ENCODE results near the gene RND2. TPM values are rescaled to one million over a fixed set of nuclear protein-coding genes. Genes with fewer than 3 reads are reported as not detected.

The RND2 gene
- total RNA-seq, 1 experiment from 2014 or later, result 0.26 TPM

DNA sequence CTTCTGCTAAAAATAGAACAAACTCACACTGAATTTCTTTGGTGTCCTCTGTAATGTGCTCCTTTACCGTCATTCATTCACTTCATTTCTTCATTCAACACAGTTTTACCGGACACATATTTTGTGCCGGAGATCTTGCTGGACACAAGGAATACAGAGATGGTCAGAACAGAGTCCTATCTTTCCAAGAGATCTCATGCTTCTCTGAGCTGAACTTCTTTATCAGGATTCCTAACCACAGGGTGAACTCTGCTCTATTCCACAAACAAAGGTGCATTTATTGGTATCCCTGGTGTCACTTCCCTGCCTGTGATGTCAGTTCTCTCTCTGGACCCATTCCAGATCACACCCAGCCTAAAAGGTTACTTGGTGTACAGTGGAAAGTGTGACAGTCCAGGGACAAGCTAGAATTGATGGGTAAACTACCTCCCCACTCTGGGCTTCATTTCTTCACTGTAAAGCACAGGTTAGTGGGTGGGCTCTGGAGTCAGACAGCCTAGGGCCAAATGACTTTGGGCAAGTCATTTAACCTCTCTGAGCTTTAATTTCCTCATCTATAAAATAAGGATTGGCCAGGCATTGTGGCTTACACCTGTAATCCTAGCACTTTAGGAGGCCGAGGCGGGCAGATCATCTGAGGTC, 14.2 kb upstream of the RND2 start:
- intact Hi-C loops (cut with micrococcal nuclease; ENCODE audit: unreplicated experiment), result no loop called here
- H3F3A ChIP-seq (ENCODE audit: insufficient read depth, low read depth), result peaks cover 46% of the 10 kb centered on the region
- BruUV-seq (replicated peaks), result no TSS peak
- no peaks in the 10 kb centered on the region for H3K27me3 ChIP-seq (ENCODE audit: insufficient read depth, low read depth)
- H3K4me2 ChIP-seq, result peak overlapping the region; percentile 67
- TF ChIP-seq, protein P1, sequence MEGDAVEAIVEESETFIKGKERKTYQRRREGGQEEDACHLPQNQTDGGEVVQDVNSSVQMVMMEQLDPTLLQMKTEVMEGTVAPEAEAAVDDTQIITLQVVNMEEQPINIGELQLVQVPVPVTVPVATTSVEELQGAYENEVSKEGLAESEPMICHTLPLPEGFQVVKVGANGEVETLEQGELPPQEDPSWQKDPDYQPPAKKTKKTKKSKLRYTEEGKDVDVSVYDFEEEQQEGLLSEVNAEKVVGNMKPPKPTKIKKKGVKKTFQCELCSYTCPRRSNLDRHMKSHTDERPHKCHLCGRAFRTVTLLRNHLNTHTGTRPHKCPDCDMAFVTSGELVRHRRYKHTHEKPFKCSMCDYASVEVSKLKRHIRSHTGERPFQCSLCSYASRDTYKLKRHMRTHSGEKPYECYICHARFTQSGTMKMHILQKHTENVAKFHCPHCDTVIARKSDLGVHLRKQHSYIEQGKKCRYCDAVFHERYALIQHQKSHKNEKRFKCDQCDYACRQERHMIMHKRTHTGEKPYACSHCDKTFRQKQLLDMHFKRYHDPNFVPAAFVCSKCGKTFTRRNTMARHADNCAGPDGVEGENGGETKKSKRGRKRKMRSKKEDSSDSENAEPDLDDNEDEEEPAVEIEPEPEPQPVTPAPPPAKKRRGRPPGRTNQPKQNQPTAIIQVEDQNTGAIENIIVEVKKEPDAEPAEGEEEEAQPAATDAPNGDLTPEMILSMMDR (conservative IDR thresholded peaks at IDR 0.05), result no peak
- TF ChIP-seq EZH2 (IDR thresholded peaks at IDR 0.05; ENCODE audit: low read depth), result no peak
- POLR2A ChIA-PET (ENCODE audit: unreplicated experiment), result interaction anchor here (0.6 to 0.8 kb wide), 3 partner anchors 13 to 344 kb away, joined by 3 to 8 read pairs (median 7); partner anchors contain the start of genes BRCA1 and RPL27
- H3K27ac ChIP-seq, result peak overlapping the region; percentile 66
- H2AFZ ChIP-seq, result no peak overlapping the region
- H3K79me2 ChIP-seq (ENCODE audit: low read depth), result peaks cover 6% of the 10 kb centered on the region; the same call in 1 of the 2 replicates
- CTCF ChIA-PET, result interaction anchor here (0.6 kb wide), 1 partner anchor 43 kb away, joined by 3 read pairs; no protein-coding TSS in a partner anchor
- H3K4me1 ChIP-seq (replicated peaks; ENCODE audit: insufficient read depth), result peaks cover 42% of the 10 kb centered on the region
- peak; percentile 57 to 92 for DNase-seq
- no peaks in the 10 kb centered on the region for H4K20me1 ChIP-seq (ENCODE audit: insufficient read depth)
- no peaks in the 10 kb centered on the region for H3K9me3 ChIP-seq (ENCODE audit: insufficient read depth, low read depth)
- H3K9me2 ChIP-seq (ENCODE audit: insufficient read depth), result no peaks in the 10 kb centered on the region
- peak overlapping the region; percentile 38; the same call in 1 of the 2 replicates for H3K4me3 ChIP-seq
- 0 out of 2 replicates have a peak, but pooled peaks cover 8% of the 10 kb centered on the region for H3K36me3 ChIP-seq (ENCODE audit: low read depth)

DNA sequence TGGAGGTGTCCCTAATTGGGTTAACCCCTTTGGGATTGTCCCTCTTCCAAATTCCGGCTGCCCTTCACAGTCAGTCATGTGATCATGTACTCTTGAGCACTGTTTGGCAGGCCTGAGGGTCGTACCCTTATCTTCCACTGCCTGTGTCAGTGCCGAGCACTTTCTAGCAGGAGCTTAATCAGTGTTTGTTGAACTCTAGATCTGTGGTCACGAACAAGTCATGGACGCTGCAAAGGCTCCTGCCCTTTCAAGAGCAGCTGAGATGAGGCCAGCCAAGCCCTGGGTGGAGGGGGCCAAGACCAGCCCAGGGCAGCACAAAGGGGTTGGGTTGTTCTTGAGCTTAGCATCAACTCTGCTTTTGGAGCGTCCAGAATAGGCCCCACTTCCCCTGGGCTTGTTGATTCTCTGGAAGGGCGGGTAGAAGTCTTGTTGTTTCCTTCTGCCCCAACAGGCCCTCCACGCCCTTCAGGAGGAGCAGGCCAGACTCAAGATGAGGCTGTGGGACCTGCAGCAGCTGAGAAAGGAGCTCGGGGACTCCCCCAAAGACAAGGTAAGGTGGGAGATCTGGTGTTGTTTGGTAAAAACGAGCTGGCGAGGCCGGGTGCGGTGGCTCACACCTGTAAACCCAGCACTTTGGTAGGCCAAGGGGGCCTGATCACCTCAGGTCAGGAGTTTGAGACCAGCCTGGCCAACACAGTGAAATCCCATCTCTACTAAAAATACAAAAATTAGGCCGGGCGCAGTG, 13.1 kb upstream of the RND2 start:
- H3K9me2 ChIP-seq (ENCODE audit: insufficient read depth), result no peaks in the 10 kb centered on the region
- H3K4me3 ChIP-seq, result no peak overlapping the region
- H4K20me1 ChIP-seq (ENCODE audit: insufficient read depth), result no peaks in the 10 kb centered on the region
- H3K27me3 ChIP-seq (ENCODE audit: insufficient read depth, low read depth), result no peaks in the 10 kb centered on the region
- H2AFZ ChIP-seq, result no peak overlapping the region
- no TSS peak for BruUV-seq (replicated peaks)
- H3F3A ChIP-seq (ENCODE audit: insufficient read depth, low read depth), result peaks cover 37% of the 10 kb centered on the region
- ChIA-PET CTCF (no interaction called here), POLR2A (ENCODE audit: unreplicated experiment) (interaction anchor here (0.6 to 1.1 kb wide), 3 partner anchors 109 to 1093 kb away, joined by 3 to 5 read pairs (median 3); no protein-coding TSS in a partner anchor)
- H3K27ac ChIP-seq, result 0 out of 2 replicates have a peak overlapping the region, but pooled peaks have one; percentile 19
- H3K36me3 ChIP-seq (ENCODE audit: low read depth), result 0 out of 2 replicates have a peak, but pooled peaks cover 12% of the 10 kb centered on the region
- peak overlapping the region; percentile 8 for H3K4me2 ChIP-seq
- DNase-seq, result no peak
- no peaks in the 10 kb centered on the region for H3K9me3 ChIP-seq (ENCODE audit: insufficient read depth, low read depth)
- intact Hi-C loops (cut with micrococcal nuclease; ENCODE audit: unreplicated experiment), result no loop called here
- H3K79me2 ChIP-seq (ENCODE audit: low read depth), result peaks cover 6% of the 10 kb centered on the region; the same call in 1 of the 2 replicates
- H3K4me1 ChIP-seq (replicated peaks; ENCODE audit: insufficient read depth), result peaks cover 38% of the 10 kb centered on the region
- TF ChIP-seq, protein P1 (conservative IDR thresholded peaks at IDR 0.05), result no peak
- no peak for TF ChIP-seq EZH2 (IDR thresholded peaks at IDR 0.05; ENCODE audit: low read depth)

DNA sequence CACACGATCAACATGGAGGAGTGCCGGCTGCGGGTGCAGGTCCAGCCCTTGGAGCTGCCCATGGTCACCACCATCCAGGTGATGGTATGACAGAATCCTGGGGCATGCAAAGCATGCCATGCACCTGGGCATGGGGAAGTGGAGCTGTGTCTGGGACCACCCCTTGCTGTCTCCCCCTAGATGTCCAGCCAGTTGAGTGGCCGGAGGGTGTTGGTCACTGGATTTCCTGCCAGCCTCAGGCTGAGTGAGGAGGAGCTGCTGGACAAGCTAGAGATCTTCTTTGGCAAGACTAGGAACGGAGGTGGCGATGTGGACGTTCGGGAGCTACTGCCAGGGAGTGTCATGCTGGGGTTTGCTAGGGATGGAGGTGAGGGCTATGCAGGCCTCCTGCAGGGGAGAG, 11.7 kb upstream of the RND2 start:
- CTCF ChIA-PET, result no interaction called here

More for the DNA sequence above, 11.7 kb upstream of the RND2 start:
- intact Hi-C loops (cut with micrococcal nuclease; ENCODE audit: unreplicated experiment), result no loop called here
- Histone ChIP-seq H4K20me1 (ENCODE audit: insufficient read depth) (no peaks in the 10 kb centered on the region), H3F3A (ENCODE audit: insufficient read depth, low read depth) (peaks cover 32% of the 10 kb centered on the region), H3K4me2 (no peak overlapping the region), H3K79me2 (ENCODE audit: low read depth) (peaks cover 6% of the 10 kb centered on the region; the same call in 1 of the 2 replicates), H2AFZ (no peak overlapping the region), H3K4me3 (no peak overlapping the region), H3K27me3 (ENCODE audit: insufficient read depth, low read depth) (no peaks in the 10 kb centered on the region), H3K27ac (no peak overlapping the region), H3K36me3 (ENCODE audit: low read depth) (peaks cover 18% of the 10 kb centered on the region; the same call in 1 of the 2 replicates), H3K9me2 (ENCODE audit: insufficient read depth) (no peaks in the 10 kb centered on the region), H3K4me1 (replicated peaks; ENCODE audit: insufficient read depth) (peaks cover 32% of the 10 kb centered on the region), H3K9me3 (ENCODE audit: insufficient read depth, low read depth) (no peaks in the 10 kb centered on the region)
- POLR2A ChIA-PET (ENCODE audit: unreplicated experiment), result interaction anchor here (1.1 kb wide), 1 partner anchor 347 kb away, joined by 3 read pairs; no protein-coding TSS in a partner anchor
- no peak for DNase-seq
- TF ChIP-seq, protein P1 (conservative IDR thresholded peaks at IDR 0.05), result no peak
- no peak for TF ChIP-seq EZH2 (IDR thresholded peaks at IDR 0.05; ENCODE audit: low read depth)
- no TSS peak for BruUV-seq (replicated peaks)

All from PC-9 (cell line).